NT2/D1 (cell line): ENCODE data around the gene TOMM5.

ENCODE experiments used
- YY1 ChIP-seq: IDR thresholded peaks from 2 replicates; pipeline ENCODE4 v1.6.1; 2011; ENCODE audit not compliant: insufficient read length, insufficient read depth
- ZNF274 ChIP-seq: IDR thresholded peaks from 2 replicates; pipeline ENCODE4 v1.6.1; 2011; ENCODE audit warnings: mild to moderate bottlenecking, low read depth, low read length

- no peak for TF ChIP-seq YY1
- TF ChIP-seq ZNF274: no peak
Observed at GRCh38 chr9:37566716-37567115, 25.7 kb downstream of the TOMM5 start.
